Endothelial cell of umbilical vein (primary cell): ENCODE results near the gene HNRNPM.

Experiments used
- CTCF ChIP-seq, 2 donors: IDR thresholded peaks; 1 replicate in 1 of 2; 2 replicates in 1 of 2; pipeline ENCODE4 v1.5.1; 2011; ENCODE audit warnings: low read length in 2 of 2, mild to moderate bottlenecking in 2 of 2, moderate library complexity in 2 of 2, control low read depth in 1 of 2, inconsistent platforms in 1 of 2, low read depth in 1 of 2; ENCODE audit not compliant: insufficient read depth in 1 of 2; ENCODE audit errors: extremely low read depth in 1 of 2
- EZH2 ChIP-seq: IDR thresholded peaks from 2 replicates; pipeline ENCODE4 v1.6.1; 2012; ENCODE audit warnings: borderline replicate concordance, low read depth, mild to moderate bottlenecking, moderate library complexity, low read length, inconsistent platforms; ENCODE audit not compliant: severe bottlenecking
- FOS ChIP-seq: IDR thresholded peaks from 2 replicates; pipeline ENCODE4 v1.6.1; 2011; ENCODE audit warnings: mild to moderate bottlenecking, low read length, moderate library complexity, borderline replicate concordance; ENCODE audit not compliant: insufficient read depth
- JUN ChIP-seq: IDR thresholded peaks from 2 replicates; pipeline ENCODE4 v1.6.1; 2011; ENCODE audit warnings: borderline replicate concordance, low read depth; ENCODE audit not compliant: insufficient read length, insufficient read depth
- MAX ChIP-seq: IDR thresholded peaks from 2 replicates; pipeline ENCODE4 v1.6.1; 2011; ENCODE audit not compliant: insufficient read depth, insufficient read length
- MYC ChIP-seq: IDR thresholded peaks from one replicate; pipeline ENCODE4 v1.6.1; 2011; ENCODE audit warnings: mild to moderate bottlenecking, low read depth, low read length
- POLR2A ChIP-seq: IDR thresholded peaks from 2 replicates; pipeline ENCODE4 v1.6.1; 2012; ENCODE audit warnings: low read depth, mild to moderate bottlenecking, control low read depth, low read length
- POLR2AphosphoS5 ChIP-seq: IDR thresholded peaks from 2 replicates; pipeline ENCODE4 v1.6.1; 2012; ENCODE audit warnings: low read depth, mild to moderate bottlenecking, control low read depth, low read length, moderate library complexity; ENCODE audit not compliant: insufficient read depth

- TF ChIP-seq CTCF (IDR thresholded peaks at IDR 0.05; ENCODE audit: extremely low read depth in 1 of 2, insufficient read depth in 1 of 2, low read depth in 1 of 2, low read length in 2 of 2): no peak
- no peak for TF ChIP-seq POLR2AphosphoS5
- TF ChIP-seq POLR2A: no peak
- no peak for TF ChIP-seq EZH2
- TF ChIP-seq MAX: no peak
- TF ChIP-seq JUN: no peak
- no peak for TF ChIP-seq MYC
- TF ChIP-seq FOS: no peak
These were observed 7.8 kb downstream of the HNRNPM start for GRCh38 chr19:8452446-8453123.
